GM21381 (cell line): Measurements from ENCODE around the gene NACC2.

ENCODE experiments used
- ATAC-seq: cut with Tn5 transposase; IDR thresholded peaks from one replicate; pipeline ENCODE4 v1.9.1; 2021; ENCODE audit warnings: mild to moderate bottlenecking, moderate library complexity; ENCODE audit not compliant: unreplicated experiment

NACC2 gene

DNA sequence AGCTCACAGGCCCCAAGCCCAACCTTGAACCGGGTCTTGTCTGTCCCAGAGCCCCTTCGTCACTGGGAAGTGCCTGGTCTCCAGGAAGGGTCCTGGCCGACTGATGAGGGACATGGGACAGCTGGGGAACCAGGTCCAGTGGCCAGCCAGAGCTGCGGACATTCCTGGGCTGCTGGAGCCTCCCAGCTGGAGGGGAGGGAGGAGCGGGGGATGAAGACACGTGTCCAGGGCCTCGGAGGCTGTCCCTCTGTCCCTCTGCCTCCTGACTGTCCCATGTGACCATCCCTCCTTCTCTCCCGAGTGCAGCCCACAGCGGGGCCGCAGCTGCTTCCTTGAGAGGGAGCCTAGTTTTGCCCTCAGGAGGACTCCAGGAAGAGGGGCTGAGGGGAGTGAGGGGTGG, 92.2 kb downstream of the NACC2 start:
- no peak for ATAC-seq

DNA sequence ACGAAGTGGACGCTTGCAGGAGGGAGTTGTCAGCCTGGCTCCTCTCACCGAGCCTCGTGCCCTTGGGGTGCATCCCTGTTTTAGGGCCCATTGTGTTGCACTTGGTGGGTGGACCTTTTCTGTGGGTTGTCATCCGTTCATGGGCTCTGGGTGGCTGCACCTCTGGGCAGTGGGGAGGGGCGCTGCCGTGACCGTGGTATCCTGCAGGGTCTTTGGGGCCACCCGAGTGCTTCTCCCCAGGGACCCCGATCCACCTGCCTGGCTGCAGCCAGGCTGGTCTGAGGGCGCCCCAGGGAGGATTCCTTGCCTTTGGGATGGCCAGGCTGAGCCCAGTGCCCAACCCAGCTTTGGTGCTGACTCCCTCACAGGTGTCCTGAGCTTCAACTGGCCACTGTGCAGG, 92.9 kb downstream of the NACC2 start:
- ATAC-seq = no peak

DNA sequence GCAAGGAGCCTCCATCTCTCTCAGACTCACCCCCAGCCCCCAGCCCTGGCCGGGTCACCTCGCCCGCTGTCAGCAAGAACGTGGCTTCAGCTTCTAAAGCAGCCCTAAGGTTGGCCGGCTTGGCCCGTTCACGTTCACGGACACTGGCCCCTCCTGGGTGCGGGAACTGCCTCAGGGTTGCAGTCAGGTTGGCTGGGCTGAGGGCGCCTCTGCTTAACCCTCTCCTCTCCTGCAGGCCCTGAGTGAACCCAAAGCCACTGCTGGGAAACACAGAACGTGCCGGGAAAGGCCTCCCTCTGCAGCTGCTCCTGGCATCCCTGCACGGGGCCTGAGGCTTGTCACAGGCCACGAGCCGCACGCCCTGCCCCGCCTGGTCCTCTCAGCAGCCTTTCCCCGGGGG, 93.9 kb downstream of the NACC2 start:
- ATAC-seq = no peak

DNA sequence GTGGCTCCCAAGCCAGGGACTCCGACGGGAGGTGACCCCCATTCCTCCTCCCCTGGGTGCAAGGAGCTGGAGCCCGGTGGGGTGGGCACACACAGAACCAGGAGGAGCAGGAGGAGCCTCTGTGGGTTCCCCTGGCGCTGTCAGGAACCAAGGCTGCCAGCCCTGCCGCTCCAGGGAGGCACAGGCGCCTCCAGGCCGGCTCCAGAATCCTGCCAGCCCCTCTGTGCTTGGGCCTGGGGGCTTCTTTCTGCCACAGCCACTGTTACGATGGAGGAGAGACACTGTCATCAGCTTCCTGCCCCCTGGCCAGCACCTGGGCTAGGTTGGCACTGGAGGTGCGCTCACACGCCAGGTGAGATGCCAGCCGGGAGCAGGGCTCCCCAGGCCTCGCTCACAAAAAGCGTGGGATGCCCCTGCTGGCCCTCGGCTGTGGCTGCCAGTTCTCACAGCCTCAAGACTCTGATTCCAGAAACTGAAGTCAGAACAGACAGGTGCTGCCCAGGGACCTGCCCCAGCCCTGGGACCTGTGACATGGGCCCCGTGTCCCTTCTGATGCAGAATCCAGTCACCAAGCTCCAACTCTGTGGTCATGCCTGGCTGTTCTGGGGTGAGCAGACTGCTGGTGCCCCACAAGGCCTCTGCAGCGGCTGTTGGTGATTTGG, 96.5 kb downstream of the NACC2 start:
- no peak for ATAC-seq

DNA sequence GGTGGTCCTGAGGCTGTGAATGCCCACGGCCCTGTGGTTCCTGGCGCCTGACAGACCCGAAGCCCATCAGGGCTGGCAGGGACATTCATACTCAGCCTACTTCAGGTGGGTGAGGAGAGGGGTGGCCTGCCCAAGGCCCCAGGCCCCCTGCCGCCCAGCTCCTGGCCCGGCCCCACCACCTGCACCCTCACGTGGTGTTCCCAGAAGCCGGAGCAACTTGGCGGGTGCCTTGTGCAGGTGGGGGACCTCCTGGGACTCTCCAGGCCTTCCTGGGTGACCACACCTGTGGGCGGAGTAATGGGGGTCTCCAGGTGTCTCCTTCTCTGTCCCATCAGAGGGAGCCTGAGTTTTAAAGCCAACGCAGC, 97.1 kb downstream of the NACC2 start:
- ATAC-seq = no peak

DNA sequence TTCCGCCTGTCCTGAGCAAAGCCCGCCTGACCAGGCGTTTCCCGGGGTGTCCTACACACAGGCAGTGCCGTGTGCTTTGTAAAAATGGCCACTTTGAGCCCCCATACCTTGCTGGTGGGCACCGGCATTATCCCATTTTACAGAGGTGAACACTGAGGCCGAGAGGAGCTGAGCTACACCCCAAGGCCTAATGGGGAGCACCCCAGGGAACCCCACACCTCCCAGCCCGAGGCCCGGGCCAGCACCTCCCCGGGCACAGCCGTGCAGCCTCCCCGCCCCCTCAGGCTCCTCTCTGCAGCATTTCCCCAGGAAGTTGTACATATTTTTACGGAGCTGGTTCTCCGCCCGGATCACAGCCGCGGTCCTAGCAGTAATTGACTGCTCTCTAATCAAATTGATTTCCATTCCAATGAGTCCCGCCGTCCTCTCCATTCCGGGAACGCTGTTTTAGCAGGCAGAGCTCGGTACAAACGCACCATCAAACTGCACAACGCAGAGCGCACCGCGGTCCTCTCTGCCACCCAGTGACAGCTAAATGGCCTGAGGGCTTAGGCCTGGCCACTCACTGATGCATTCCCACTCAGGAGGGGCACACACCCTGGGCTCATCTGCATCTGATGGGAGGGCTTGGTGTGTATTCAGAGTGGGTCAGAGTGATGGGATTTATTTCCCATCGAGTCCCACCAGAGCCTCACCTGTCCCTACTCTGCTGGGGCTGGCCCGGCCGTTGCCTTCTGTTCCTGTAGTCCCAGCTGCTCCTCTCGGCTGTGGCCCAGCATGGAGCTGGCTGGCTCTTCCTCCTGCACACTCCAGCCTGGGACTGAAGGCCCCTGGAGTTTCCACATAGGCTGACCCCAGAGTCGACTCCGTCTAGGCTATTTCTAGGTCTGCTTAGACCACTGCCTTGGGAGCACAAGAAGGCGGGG, 97.7 kb downstream of the NACC2 start:
- no peak for ATAC-seq

DNA sequence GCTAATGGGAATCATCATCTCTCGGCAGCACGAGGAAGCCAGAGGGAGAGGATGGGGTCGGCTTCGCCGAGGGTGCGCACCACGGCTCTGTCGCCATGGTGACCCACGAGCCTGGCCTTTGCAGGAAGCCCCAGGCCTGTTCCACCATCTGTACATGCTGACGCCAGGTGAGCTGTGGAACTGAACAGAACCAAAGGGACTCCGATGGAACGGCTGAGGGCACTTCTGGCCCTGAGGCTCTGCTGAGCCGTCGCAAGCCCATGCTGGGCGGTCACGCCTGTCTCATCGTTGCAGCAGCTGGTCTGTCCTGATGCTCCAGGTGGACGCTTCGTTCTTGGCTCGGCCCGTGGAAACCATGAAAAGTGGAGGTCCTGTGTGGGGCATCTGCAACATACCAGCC, 99.3 kb downstream of the NACC2 start:
- ATAC-seq = no peak

DNA sequence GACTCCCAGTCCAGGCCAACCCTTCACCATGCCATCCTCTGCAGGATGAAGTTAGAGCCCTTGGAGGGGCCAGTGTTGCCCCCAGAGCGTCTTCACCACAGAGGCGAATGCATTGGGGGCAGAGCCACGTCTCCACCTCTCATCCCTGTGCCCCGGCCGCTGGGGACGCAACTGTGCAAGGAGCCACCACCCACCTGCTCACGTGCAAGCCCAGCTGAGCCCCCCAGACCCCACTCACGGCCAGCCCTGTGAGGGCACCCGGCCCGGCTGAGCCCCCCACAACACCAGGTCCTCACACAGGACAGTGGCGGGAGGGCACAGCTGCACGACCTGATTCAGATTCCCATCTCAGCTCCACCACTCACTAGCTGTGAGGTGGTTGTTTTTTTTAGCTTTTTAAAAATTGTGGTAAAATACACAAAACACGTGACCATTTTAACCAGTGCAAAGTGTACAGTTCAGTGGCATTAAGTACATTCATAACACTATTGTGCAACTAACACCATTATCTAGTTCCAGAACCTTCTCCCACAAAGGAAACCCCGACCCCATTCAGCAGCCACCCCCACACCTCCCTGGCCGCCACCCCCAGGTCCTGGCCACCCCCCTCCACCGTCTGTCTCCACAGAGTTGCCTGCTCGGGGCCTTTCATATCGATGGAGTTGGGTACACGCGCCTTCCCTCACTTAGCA, 100.4 kb downstream of the NACC2 start:
- ATAC-seq = no peak

DNA sequence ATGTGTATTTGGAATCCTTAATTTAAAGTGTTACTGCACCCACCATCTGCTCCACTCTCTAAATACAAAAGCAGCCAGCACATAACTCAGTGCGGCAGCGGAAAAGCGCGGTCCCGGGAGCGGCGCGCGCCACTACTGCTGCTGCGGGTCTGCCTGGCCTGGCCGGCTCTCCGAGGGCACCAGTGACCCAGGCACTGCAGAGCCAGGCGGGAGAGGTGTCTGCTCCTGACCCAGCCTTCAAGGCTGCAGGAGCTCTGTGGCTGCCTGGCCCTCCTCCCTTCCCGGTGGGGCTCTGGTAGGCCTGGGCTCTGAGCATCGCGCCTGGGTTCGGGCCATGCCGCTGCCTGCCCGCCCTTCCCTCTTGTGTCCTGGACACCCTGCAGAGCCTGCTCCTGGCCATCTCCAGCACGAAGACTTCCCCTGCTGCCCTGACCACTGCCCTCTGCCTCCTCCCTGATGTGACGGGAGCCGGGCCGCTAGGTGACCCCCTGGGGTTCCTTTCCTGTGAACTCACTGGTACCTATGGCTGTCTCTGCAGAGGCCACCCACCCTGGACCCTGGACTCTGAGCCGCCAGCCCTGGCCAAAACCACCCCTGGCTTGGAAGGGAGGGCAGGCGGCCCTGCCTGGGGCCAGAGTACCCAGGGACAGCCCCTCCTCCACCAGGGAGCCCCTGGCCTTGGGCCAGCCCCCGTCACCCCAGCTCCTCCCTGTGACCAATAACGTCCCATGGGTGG, 101.2 kb downstream of the NACC2 start:
- ATAC-seq = no peak

DNA sequence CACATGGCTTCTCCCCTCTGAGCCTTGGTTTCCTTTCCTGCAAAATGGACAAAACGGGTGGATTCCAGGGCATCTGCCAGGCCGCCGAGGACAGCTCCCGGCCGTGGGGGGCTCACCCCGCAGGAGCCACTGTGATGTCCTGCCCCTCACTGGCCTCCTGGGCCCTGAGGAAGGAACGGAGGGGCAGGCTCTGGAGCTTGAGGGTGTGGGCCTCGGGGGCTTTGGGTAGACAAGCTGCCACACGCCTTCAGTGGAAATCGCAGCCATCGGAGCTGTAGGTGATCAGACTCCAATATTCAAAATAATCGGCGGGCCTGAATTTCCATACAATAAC, 101.7 kb downstream of the NACC2 start:
- no peak for ATAC-seq

DNA sequence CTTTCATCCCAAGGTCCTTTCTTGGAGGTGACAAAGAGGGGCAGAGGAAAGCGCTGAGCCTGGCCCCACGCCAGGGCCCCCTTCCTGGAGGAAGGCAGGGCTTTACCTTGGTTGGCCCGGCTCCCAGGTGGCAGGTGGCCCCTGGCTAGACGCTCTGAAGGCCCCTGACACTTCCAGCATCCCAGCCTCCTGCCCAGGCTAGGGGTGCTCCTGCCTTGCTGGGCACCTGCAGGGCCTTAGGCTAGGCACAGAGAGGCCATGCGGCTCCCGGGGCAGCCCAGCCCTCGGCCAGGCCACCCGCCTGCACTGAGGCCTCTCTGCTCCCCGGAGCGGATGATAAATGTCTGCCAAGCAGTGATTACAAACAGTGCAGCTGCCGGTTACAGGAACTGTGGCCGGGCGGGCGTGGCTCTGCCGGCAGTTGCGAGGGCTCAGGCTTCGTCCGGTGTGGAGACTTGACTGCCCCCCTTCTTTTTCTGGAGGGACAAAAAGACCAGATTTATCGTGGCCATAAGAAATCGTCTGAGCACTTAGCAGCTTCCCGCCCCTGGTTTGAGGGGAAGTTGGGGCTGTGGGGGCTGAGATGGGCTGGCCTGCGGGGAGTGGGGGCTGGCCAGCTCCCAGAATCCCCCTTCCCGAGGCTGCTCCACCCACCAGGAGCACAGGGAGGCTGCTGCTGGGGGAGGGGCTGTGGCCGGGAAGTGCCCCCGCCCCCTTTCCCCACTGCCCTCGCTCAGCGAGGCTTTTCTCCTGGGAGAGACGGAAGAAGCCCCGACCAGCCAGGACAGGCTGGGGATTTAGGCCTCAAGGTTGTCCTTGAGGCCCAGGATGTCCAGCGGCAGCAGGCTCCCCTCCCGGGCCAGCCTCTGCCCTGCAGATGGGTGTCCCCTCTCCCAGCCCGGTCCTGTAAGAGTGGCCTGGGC, 102.3 kb downstream of the NACC2 start:
- no peak for ATAC-seq

DNA sequence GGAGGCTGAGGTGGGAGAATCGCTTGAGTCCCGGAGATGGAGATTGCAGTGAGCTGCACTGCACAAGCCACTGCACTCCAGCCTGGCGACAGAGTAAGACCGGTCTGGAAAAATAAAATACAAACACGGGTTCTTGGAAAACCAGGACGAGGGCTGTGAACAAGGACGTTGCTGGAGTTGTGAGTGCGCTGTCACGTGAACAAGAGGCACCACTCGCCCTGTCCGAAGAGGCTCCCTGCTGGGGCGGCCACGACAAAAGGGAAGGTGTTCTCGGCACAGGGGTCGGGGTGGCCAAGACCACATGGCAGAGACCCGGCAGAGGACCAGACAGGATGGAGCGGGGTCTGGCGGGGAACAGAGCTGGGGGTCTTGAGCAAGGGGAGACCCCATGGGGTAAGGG, 103.3 kb downstream of the NACC2 start:
- ATAC-seq = no peak

DNA sequence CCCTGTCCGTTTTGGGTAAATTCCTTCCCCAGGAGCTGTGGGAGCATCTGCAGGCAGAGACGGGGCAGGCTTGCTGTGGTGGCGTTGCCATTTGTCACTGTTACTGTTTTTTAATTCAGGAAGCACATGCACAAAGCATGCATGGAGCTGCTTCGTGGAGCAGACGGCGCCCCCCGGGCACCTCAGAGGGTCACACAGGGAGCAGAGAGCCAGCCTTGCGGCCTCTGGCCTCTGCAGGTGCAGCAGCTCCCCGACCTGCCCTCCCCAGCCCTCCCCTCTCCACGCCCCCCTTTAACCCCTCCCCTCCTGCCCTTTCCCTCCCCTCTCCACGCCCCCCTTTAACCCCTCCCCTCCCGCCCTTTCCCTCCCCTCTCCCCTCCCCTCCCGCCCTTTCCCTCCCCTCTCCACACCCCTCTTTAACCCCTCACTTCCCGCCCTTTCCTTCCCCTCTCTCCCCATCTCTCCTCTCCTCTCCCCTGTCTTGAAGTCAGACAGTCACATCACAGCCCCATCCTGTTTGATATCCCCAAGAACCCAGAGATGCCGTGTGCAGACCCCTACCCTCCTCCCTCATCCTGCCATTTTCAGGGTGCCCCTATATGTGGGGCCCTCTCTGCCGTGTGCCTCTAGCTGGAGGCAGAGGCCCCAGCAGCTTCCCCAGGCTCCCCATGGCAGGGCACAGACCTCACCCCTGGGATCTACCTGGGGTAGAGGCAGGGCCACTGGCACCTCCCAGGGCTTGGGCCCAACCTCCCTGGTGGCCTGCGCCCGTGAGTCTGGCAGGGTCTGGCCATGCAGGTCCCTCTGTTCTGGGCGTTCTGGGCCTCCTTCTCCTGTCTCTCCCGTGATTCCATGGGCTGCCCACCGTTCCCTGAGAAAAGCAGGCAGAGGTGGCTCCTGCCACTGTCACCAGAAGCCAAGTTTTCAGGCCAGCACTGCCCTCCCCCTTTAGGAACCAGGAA, 104.3 kb downstream of the NACC2 start:
- no peak for ATAC-seq

DNA sequence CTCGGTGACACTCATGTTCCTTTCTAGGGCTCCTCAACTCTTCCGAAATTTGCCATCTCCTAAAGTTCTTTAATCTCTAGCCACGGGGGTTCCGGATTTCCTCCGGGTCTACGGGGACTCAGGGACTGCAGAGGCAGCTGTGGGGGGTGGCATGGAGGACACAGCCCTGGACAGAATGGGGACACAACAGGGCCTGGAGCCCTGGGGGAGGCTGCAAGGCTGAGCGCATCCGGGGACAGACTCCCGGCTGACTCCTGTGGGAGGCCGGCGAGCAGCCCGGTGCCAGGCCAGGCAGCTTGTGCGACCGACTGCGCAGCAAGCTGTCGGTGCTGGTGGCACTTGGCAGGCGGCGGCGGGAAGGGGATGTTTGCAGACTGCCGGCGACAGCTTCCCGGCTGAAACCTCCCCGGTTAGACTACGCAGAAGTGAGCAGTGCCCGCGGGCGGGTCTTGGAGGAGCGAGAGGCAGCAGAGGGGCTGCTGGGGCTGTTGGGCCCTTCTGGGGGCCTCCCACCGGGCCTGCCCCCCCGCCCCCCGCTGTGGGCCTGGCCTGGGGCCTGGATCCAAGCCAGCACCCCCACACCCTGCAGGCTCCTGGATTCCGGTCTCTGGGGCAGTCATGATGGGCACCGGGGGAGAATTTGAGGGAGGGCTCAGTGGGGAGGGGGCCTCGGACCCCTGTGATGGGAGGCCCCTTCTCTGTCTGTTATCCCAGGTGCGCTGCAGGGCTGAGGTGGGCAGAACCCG, 105.2 kb downstream of the NACC2 start:
- ATAC-seq = no peak

DNA sequence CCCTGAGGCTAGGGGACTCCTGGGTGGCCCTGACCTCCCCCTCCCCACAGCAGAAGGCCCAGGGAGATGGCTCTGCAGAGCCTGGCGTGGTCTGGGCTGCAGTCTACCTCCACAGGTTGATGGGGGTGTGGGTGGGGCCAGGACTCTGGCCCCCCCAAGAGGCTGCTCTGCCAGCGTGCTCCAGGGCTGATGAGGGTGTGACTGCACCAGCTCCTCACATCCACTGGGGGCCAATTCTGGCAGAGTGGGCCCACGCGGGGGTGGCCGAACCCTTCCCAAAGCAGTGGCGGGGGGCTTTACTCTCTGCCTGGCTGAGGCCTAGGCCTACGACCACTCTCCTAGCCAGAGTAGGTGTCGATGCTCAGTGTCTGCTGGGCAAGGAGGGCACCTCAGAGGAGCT, 105.9 kb downstream of the NACC2 start:
- ATAC-seq = no peak

DNA sequence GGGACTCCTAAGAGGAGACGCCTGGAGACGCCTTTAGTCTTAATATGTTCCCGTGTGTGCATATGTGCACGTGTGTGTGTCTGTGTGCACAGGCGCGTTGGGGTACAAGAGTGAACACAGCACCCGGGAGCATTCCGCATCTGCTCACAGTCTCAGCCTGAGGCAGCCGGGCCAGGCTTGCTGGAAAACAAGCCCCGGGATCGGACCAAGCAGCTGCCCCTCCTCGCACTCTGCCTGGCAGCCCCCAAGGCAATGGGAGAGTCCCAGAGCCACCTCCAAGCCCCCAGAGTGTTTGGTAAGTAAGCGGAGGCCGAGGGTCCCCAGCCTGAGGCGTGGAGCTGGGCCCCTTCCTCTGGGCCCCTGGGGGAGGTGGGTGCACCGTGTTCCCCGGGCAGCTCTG, 106.6 kb downstream of the NACC2 start:
- no peak for ATAC-seq

DNA sequence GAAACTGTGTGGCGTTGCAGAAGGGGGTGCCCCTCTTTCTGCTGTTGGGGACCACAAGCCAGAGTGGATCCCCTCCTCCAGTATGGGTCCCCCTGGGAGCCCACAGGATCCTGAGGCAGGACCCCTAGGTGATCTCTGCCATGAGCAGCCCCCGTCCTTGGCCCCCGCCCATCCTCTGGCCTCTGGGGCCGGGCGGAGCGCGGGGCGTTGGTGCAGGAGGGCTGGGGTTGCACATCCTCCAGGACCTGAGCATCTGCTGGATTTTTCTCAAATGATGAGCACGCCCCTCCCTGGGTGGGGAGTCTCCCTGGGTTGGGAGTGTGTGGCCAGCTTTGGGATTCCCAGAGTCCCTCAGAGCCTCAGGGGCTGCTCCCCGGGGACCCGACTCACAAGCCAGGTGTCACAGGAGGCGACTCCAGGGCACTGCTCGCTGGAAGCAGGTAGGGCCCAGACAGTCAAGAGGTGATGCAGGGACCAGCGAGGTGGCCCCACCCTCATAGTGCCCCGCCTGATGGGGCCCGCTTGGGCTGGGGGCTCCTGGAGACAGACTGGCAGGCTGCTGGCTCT, 107.2 kb downstream of the NACC2 start:
- no peak for ATAC-seq

DNA sequence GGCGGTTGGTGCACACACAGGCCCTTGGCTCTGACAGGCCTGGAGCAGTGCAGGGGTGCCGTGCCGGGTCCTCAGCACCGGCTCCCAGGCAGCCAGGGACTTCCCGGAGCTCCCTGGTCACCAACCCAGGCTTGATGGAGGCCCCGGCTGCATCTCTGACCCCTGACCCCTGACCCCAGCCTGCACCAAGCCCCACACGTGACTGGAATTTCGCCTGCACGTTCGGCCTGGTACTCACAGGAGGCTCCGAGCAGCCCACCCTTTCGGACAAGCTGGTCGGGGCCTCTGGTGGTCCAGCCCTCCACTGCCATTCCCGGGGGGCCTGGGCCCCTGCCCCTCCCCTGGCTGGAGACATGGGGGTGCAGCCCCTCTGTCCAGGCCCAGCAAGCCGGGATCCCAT, 108.5 kb downstream of the NACC2 start:
- ATAC-seq = no peak
